ENCODE data around the gene PDYN.
A peak's percentile ranks its signal among the peaks of the same experiment; 100 is the strongest.

Gene PDYN

GRCh38 chr20:1940581-1940980 lies 53.3 kb downstream of the PDYN start:
- Histone ChIP-seq H3K4me3 (no peak overlapping the region), H3K27ac (peak overlapping the region in 3 of 21 experiments; percentile 2 to 37 (median 15))

GRCh38 chr20:1939270-1939595 lies 54.6 kb downstream of the PDYN start:
- Histone ChIP-seq H3K27ac (no peak overlapping the region), H3K4me3 (no peak overlapping the region)

- Histone ChIP-seq H3K27ac (no peak overlapping the region), H3K4me3 (no peak overlapping the region)
Observed at GRCh38 chr20:1938464-1939269, 55.2 kb downstream of the PDYN start.

GRCh38 chr20:1937316-1937976 lies 56.4 kb downstream of the PDYN start:
- Histone ChIP-seq H3K4me3 (no peak overlapping the region), H3K27ac (no peak overlapping the region)

GRCh38 chr20:1935696-1936366 lies 58.0 kb downstream of the PDYN start:
- Histone ChIP-seq H3K27ac (peak overlapping the region in 13 of 21 experiments; percentile 5 to 82 (median 49)), H3K4me3 (no peak overlapping the region)

GRCh38 chr20:1934721-1935573 lies 58.9 kb downstream of the PDYN start:
- H3K27ac ChIP-seq, result peak overlapping the region in 13 of 21 experiments; percentile 5 to 82 (median 49)

GRCh38 chr20:1934156-1934555 lies 59.7 kb downstream of the PDYN start:
- no peak overlapping the region for H3K4me3 ChIP-seq
- H3K27ac ChIP-seq, result peak overlapping the region in 9 of 21 experiments; percentile 6 to 82 (median 52)

More at GRCh38 chr20:1934721-1935573, 58.9 kb downstream of the PDYN start:
- H3K4me3 ChIP-seq, result no peak overlapping the region

- peak overlapping the region in 5 of 21 experiments; percentile 6 to 82 (median 29) for H3K27ac ChIP-seq
Observed at GRCh38 chr20:1933465-1933870, 60.4 kb downstream of the PDYN start.

GRCh38 chr20:1932971-1933370 lies 60.9 kb downstream of the PDYN start:
- Histone ChIP-seq H3K27ac (peak overlapping the region in 3 of 21 experiments; percentile 29 to 82 (median 52)), H3K4me3 (no peak overlapping the region)

More at GRCh38 chr20:1933465-1933870, 60.4 kb downstream of the PDYN start:
- H3K4me3 ChIP-seq, result no peak overlapping the region

- Histone ChIP-seq H3K27ac (no peak overlapping the region), H3K4me3 (no peak overlapping the region)
Observed at GRCh38 chr20:1931830-1932229, 62.0 kb downstream of the PDYN start.

- peak overlapping the region in 1 of 21 experiments; percentile 27 for H3K27ac ChIP-seq
- H3K4me3 ChIP-seq, result no peak overlapping the region
Observed at GRCh38 chr20:1930165-1930564, 63.7 kb downstream of the PDYN start.

- Histone ChIP-seq H3K27ac (peak overlapping the region in 1 of 21 experiments; percentile 27), H3K4me3 (no peak overlapping the region)
Observed at GRCh38 chr20:1929460-1929859, 64.4 kb downstream of the PDYN start.

- Histone ChIP-seq H3K27ac (no peak overlapping the region), H3K4me3 (no peak overlapping the region)
Observed at GRCh38 chr20:1928782-1929181, 65.1 kb downstream of the PDYN start.
